CD14-positive monocyte (primary cell): Measurements from ENCODE around the gene SLC2A14. TPM values are rescaled to one million over a fixed set of nuclear protein-coding genes. Genes with fewer than 3 reads are reported as not detected.

Experiments
- DNase-seq, 3 donors: peaks; one replicate each; pipeline ENCODE4 v3.0.0-alpha.2; 2011 to 2022
- H2AFZ ChIP-seq: 2 replicates; pipeline ENCODE4 v1.6.0; 2012; ENCODE audit warnings: mild to moderate bottlenecking, low read depth, low read length, inconsistent platforms; ENCODE audit not compliant: insufficient read depth, poor library complexity, severe bottlenecking
- H3K27ac ChIP-seq, 2 donors: 1 replicate in 1 of 2; 2 replicates in 1 of 2; pipeline ENCODE4 v1.5.1; 2012 to 2013; ENCODE audit warnings: low read length in 2 of 2, control low read depth in 1 of 2, inconsistent platforms in 1 of 2, low read depth in 1 of 2, mild to moderate bottlenecking in 1 of 2
- H3K27me3 ChIP-seq, 2 donors: one replicate each; pipeline versions ENCODE4 v1.6.0 to v1.6.1; 2011 to 2013; ENCODE audit warnings: low read length in 2 of 2; ENCODE audit not compliant: control insufficient read depth in 2 of 2, insufficient read depth in 2 of 2
- H3K36me3 ChIP-seq, 2 donors: replicated peaks in 1 of 2; 1 replicate in 1 of 2; 2 replicates in 1 of 2; pipeline versions ENCODE4 v1.5.1 to v1.6.1; 2012 to 2013; ENCODE audit warnings: low read length in 2 of 2, control low read depth in 1 of 2, inconsistent platforms in 1 of 2, mild to moderate bottlenecking in 1 of 2; ENCODE audit not compliant: insufficient read depth in 2 of 2, control insufficient read depth in 1 of 2
- H3K4me1 ChIP-seq, 2 donors: 1 replicate in 1 of 2; 2 replicates in 1 of 2; pipeline versions ENCODE4 v1.5.1 to v1.6.1; 2012 to 2013; ENCODE audit warnings: low read length in 2 of 2, control low read depth in 1 of 2, inconsistent platforms in 1 of 2, mild to moderate bottlenecking in 1 of 2, moderate library complexity in 1 of 2; ENCODE audit not compliant: insufficient read depth in 2 of 2, control insufficient read depth in 1 of 2
- H3K4me2 ChIP-seq: replicated peaks from 2 replicates; pipeline ENCODE3; 2012; ENCODE audit warnings: low read length, moderate library complexity, mild to moderate bottlenecking; ENCODE audit not compliant: poor library complexity, severe bottlenecking; ENCODE audit errors: extremely low read depth
- H3K4me3 ChIP-seq, 3 experiments: fragments of 200-600 bp in 1 of 3; sonication (generic) in 1 of 3; replicated peaks in 1 of 3; 1 replicate in 2 of 3; 2 replicates in 1 of 3; pipeline ENCODE4 v1.5.1; 2011 to 2013; ENCODE audit warnings: low read length in 3 of 3, mild to moderate bottlenecking in 3 of 3, control low read depth in 2 of 3, low read depth in 2 of 3, inconsistent platforms in 1 of 3, moderate library complexity in 1 of 3
- H3K79me2 ChIP-seq: 2 replicates; pipeline ENCODE4 v1.6.0; 2012; ENCODE audit warnings: mild to moderate bottlenecking, control low read depth, inconsistent platforms, low read length, moderate library complexity; ENCODE audit not compliant: insufficient read depth
- H3K9ac ChIP-seq: 2 replicates; pipeline ENCODE4 v1.6.0; 2017; ENCODE audit warnings: low read length, mild to moderate bottlenecking; ENCODE audit not compliant: insufficient read depth, poor library complexity, severe bottlenecking
- H3K9me3 ChIP-seq, 2 donors: replicated peaks in 1 of 2; 1 replicate in 1 of 2; 2 replicates in 1 of 2; pipeline versions ENCODE4 v1.5.1 to v1.6.1; 2012 to 2013; ENCODE audit warnings: low read length in 2 of 2, control low read depth in 1 of 2; ENCODE audit not compliant: control insufficient read depth in 1 of 2, insufficient read depth in 1 of 2
- H4K20me1 ChIP-seq: 2 replicates; pipeline ENCODE4 v1.6.0; 2012; ENCODE audit warnings: mild to moderate bottlenecking, low read length, control low read depth, moderate library complexity; ENCODE audit not compliant: insufficient read depth
- H3K27ac Mint-ChIP-seq, 7 donors: one replicate each; pipeline ENCODE4 v1.8.0; 2020; ENCODE audit warnings: mild to moderate bottlenecking in 7 of 7, mixed read lengths in 7 of 7, moderate library complexity in 6 of 7, inconsistent platforms in 2 of 7
- H3K27me3 Mint-ChIP-seq, 3 donors: one replicate each; pipeline ENCODE4 v1.8.0; 2021 to 2022; ENCODE audit warnings: low read depth in 3 of 3, mild to moderate bottlenecking in 3 of 3, mixed read lengths in 3 of 3, moderate library complexity in 3 of 3, inconsistent platforms in 1 of 3
- H3K36me3 Mint-ChIP-seq, 2 donors: one replicate each; pipeline ENCODE4 v1.8.0; 2020; ENCODE audit warnings: mixed read lengths in 2 of 2, inconsistent platforms in 1 of 2, mild to moderate bottlenecking in 1 of 2
- H3K4me1 Mint-ChIP-seq: one replicate; pipeline ENCODE4 v1.8.0; 2020; ENCODE audit warnings: mild to moderate bottlenecking, mixed read lengths
- H3K4me3 Mint-ChIP-seq, 2 donors: one replicate each; pipeline ENCODE4 v1.8.0; 2020; ENCODE audit warnings: mild to moderate bottlenecking in 2 of 2, mixed read lengths in 2 of 2, moderate library complexity in 1 of 2
- H3K9me3 Mint-ChIP-seq, 7 donors: one replicate each; pipeline ENCODE4 v1.8.0; 2020 to 2022; ENCODE audit warnings: mixed read lengths in 7 of 7, mild to moderate bottlenecking in 6 of 7, moderate library complexity in 6 of 7, inconsistent platforms in 2 of 7
- WGBS: methylation state at CpG from one replicate; pipeline ENCODE4 v1.1.5; 2013; ENCODE audit warnings: missing lambda C conversion rate; ENCODE audit not compliant: insufficient coverage; 5-methylcytosine and 5-hydroxymethylcytosine counted together
- intact Hi-C, 2 donors: fragments of 100-400 bp; cut with micrococcal nuclease; formaldehyde crosslinking; loops; one replicate each; pipeline versions ENCODE4 v1.15.0 to v1.15.1; 2023
- polyA plus RNA-seq, 3 donors: library from polyadenylated mRNA; depleted of rRNA in 1 of 3; unstranded in 2 of 3; stranded (reverse) in 1 of 3; fragments of 300-500 nt in 2 of 3; fragments of >200 nt in 1 of 3; fragmentation: Illumina TruSeq in 2 of 3; gene quantifications; 1 replicate in 2 of 3; 2 replicates in 1 of 3; pipeline ENCODE4 v1.2.3, GENCODE V29; 2012 to 2021
- TF ChIP-seq, protein P1 (sequence below): fragments of 200-600 bp; IDR thresholded peaks from one replicate; pipeline ENCODE4 v1.8.0; 2022; ENCODE audit warnings: antibody characterized with exemption, mild to moderate bottlenecking

SLC2A14 gene
- polyA plus RNA-seq, 3 donors = 0.21 to 3.1 (median 0.29) TPM

DNA sequence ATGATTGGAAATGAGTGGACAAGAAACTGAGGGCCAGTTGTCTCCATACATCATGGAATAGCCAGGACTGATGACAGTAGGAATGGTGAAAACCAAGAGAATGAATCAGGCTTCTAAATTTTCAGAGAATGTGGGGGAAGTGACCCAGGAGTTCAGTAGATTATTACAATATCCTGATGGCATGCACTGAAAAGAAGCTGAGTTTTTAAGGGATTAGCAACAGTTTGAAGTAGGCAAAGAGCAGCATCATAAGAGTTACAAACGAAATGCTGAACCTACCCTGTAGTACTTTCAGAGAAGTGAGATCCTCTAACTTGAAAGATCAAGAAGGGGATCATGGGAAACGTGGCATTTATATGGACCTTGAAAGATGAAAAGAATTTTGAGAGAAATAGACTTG lies 13.2 kb downstream of the SLC2A14 start:
- intact Hi-C loops = no loop called here
- Histone ChIP-seq H3K9ac (no peak overlapping the region), H3K4me1 (peaks cover 0 to 6% of the 10 kb centered on the region in 2 donors), H3K4me3 (no peak overlapping the region), H3K79me2 (no peaks in the 10 kb centered on the region), H3K36me3 (no peaks in the 10 kb centered on the region), H2AFZ (no peak overlapping the region), H3K27me3 (no peaks in the 10 kb centered on the region), H3K27ac (no peak overlapping the region), H4K20me1 (no peaks in the 10 kb centered on the region), H3K4me2 (no peak overlapping the region), H3K9me3 (no peaks in the 10 kb centered on the region)
- Mint-ChIP-seq H3K27me3 (peaks cover 0 to 9% (median 2%) of the 10 kb centered on the region in 3 donors), H3K9me3 (peaks cover 0 to 4% (median 0%) of the 10 kb centered on the region in 7 donors), H3K4me3 (no peak overlapping the region), H3K27ac (peak overlapping the region in 2 of 7 donors; percentile 11 to 13), H3K36me3 (no peaks in the 10 kb centered on the region), H3K4me1 (peaks cover 26% of the 10 kb centered on the region)
- WGBS = no CpG with 5 or more reads among the region's 2 CpGs
- TF ChIP-seq, protein P1, sequence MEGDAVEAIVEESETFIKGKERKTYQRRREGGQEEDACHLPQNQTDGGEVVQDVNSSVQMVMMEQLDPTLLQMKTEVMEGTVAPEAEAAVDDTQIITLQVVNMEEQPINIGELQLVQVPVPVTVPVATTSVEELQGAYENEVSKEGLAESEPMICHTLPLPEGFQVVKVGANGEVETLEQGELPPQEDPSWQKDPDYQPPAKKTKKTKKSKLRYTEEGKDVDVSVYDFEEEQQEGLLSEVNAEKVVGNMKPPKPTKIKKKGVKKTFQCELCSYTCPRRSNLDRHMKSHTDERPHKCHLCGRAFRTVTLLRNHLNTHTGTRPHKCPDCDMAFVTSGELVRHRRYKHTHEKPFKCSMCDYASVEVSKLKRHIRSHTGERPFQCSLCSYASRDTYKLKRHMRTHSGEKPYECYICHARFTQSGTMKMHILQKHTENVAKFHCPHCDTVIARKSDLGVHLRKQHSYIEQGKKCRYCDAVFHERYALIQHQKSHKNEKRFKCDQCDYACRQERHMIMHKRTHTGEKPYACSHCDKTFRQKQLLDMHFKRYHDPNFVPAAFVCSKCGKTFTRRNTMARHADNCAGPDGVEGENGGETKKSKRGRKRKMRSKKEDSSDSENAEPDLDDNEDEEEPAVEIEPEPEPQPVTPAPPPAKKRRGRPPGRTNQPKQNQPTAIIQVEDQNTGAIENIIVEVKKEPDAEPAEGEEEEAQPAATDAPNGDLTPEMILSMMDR = no peak
- DNase-seq = no peak

DNA sequence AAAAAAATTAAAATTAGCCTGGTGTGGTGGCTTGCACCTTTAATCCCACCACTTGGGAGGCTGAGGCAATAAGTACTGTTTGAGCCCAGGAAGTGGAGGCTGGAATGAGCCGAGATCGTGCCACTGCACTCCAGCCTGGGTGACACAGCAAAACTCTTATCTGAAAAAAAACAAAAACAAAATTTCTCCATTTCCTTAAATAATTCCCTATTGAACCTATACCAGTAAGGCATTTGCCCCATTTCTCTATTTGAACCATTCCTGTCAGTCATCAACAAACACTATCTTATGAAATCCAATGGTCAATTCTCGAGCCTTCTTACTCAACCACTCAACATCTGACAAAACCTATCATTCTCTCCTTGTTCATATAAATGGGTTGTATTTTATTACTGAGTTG lies 14.7 kb downstream of the SLC2A14 start:
- no peak overlapping the region for H3K4me2 ChIP-seq
- Mint-ChIP-seq H3K9me3 (peaks cover 0 to 4% (median 0%) of the 10 kb centered on the region in 7 donors), H3K36me3 (no peaks in the 10 kb centered on the region), H3K4me3 (no peak overlapping the region), H3K27ac (no peak overlapping the region), H3K27me3 (peaks cover 2 to 6% (median 2%) of the 10 kb centered on the region in 3 donors), H3K4me1 (peaks cover 18% of the 10 kb centered on the region)
- H3K9me3 ChIP-seq = no peaks in the 10 kb centered on the region
- H3K4me3 ChIP-seq = no peak overlapping the region
- no peaks in the 10 kb centered on the region for H3K79me2 ChIP-seq
- intact Hi-C loops = no loop called here
- no peak overlapping the region for H3K9ac ChIP-seq
- TF ChIP-seq, protein P1 = no peak
- H3K27ac ChIP-seq = no peak overlapping the region
- no peaks in the 10 kb centered on the region for H4K20me1 ChIP-seq
- no peak for DNase-seq
- H3K27me3 ChIP-seq = no peaks in the 10 kb centered on the region
- H3K4me1 ChIP-seq = no peaks in the 10 kb centered on the region
- WGBS = no CpG with 5 or more reads among the region's 3 CpGs
- H2AFZ ChIP-seq = no peak overlapping the region
- H3K36me3 ChIP-seq = no peaks in the 10 kb centered on the region
